GM08714 (cell line): ENCODE results near the gene RAPGEF2.
A peak's percentile ranks its signal among the peaks of the same experiment; 100 is the strongest.
"Not testable (repeated sequence)": the region's sequence is repeated elsewhere in the genome, so short reads cannot be mapped to it uniquely, and the experiment has no call there.

ENCODE experiments used
- H3K4me3 ChIP-seq: fragments of 200-500 bp; sonication (Bioruptor generic); 2 replicates; pipeline ENCODE4 v1.5.1; 2014; ENCODE audit warnings: mild to moderate bottlenecking, low read length, inconsistent platforms
- ZNF274 ChIP-seq: IDR thresholded peaks from 2 replicates; pipeline ENCODE4 v1.6.1; 2012; ENCODE audit warnings: mild to moderate bottlenecking, low read depth, low read length

Gene RAPGEF2

DNA sequence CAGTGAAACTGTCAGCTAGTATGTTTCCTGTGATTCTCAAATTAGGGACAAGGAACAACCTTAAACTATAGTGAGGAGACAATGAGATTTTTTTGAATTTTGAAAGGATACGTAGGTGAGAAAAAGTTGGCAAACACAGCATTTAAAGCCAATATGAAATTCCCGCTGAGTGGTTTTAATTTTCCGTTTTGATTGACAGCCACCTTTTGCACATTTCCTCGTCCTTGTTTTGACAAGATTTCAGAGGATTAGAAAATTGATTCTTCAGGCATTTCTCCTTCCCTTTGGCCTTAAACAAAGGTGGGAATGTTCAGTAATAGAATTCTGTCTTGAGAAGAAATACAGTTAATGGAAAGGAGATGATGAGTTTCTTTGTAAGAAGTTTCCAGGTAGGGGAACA, 52.2 kb downstream of the RAPGEF2 start:
- no peak for TF ChIP-seq ZNF274
- no peak overlapping the region for H3K4me3 ChIP-seq

- TF ChIP-seq ZNF274, result no peak
- H3K4me3 ChIP-seq, result no peak overlapping the region
Observed at GRCh38 chr4:159158083-159158617, 55.3 kb downstream of the RAPGEF2 start.

DNA sequence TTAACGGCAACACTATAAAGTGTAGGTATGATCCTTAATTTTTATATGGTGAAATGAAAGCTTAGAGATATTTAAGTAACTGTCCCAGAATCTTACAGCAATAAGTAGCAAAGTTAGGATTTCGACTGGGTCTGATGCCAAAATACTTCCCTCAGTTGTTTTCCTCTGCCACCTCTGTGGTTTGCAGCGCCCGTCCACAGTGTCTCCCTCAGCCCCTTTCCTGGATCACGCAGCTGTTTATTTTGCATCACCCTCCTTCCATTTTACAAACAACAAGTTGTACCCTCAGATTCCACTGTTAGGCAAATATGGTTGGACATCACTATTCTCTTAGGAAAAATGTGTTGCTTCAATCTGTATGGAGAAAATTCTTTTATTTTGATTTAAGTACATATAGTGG, 56.1 kb downstream of the RAPGEF2 start:
- no peak for TF ChIP-seq ZNF274
- no peak overlapping the region; the same call in 1 of the 2 replicates for H3K4me3 ChIP-seq

DNA sequence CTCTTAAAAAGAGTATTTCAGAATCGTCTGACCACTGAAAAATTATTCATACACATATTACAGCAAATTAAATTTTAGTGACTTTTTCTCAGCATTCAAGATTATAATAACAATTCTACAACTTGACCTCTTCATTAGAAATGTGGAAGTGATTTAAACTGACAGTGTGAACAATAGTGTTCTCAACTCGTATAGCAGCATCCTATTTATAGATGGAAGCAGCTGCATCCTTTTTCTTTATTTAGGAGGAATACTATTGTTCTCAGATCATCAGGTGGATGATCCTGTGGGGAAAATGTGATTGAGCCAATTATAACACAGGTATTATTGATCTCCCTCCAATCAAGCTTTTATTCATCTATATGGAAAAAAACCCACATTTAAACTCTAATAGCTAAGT, 56.7 kb downstream of the RAPGEF2 start:
- H3K4me3 ChIP-seq, result no peak overlapping the region
- TF ChIP-seq ZNF274, result no peak

GRCh38 chr4:159160242-159160641, 57.4 kb downstream of the RAPGEF2 start:
- no peak for TF ChIP-seq ZNF274

GRCh38 chr4:159161436-159161835, 58.6 kb downstream of the RAPGEF2 start:
- not testable (repeated sequence) for H3K4me3 ChIP-seq

More at GRCh38 chr4:159160242-159160641, 57.4 kb downstream of the RAPGEF2 start:
- no peak overlapping the region for H3K4me3 ChIP-seq

DNA sequence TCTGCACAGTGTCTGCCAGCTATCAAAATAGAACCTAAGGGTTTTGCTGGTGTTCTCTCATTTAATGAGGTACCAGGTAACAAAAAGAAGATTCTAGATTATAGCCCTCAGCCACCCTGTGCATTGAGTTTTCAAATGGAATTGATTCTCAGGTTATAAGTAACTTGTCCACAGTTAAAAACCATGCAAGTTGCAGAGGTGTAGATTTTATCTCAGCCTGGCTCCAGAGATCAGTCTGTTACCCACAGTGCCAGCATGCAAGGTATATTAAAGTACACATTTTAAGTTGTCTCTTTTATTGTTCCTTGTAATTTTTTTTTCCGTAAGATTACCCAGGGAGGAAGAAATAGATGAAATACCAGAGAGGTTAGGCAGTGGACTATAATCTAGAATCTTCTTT, 59.7 kb downstream of the RAPGEF2 start:
- TF ChIP-seq ZNF274, result no peak
- no peak overlapping the region for H3K4me3 ChIP-seq

GRCh38 chr4:159163521-159163920, 60.6 kb downstream of the RAPGEF2 start:
- H3K4me3 ChIP-seq, result no peak overlapping the region
- TF ChIP-seq ZNF274, result no peak

- no peak overlapping the region for H3K4me3 ChIP-seq
- TF ChIP-seq ZNF274, result no peak
Observed at GRCh38 chr4:159169404-159170302, 66.8 kb downstream of the RAPGEF2 start.

GRCh38 chr4:159171287-159171686, 68.4 kb downstream of the RAPGEF2 start:
- no peak for TF ChIP-seq ZNF274
- H3K4me3 ChIP-seq, result no peak overlapping the region

GRCh38 chr4:159173886-159174285, 71.0 kb downstream of the RAPGEF2 start:
- H3K4me3 ChIP-seq, result no peak overlapping the region
- no peak for TF ChIP-seq ZNF274

DNA sequence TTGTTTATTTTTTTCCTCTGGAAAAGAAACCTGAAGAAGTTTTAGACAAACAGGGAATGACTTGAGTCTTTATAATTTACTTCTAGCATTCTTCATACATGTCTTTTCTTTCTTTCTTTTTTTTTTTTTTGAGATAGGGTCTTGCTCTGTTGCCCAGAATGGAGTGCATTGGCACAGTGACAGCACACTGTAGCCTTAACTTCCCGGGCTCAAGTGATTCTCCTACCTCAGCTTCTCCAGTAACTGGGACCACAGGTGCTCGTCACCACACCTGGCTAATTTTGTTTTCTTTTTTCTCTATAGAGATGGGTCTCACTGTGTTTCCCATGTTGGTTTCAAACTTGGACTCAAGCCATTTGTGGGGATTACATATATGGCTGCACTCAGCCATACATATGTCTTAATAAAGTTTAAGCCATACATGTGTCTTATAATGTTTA, 71.8 kb downstream of the RAPGEF2 start:
- H3K4me3 ChIP-seq, result no peak overlapping the region; the same call in 1 of the 2 replicates
- TF ChIP-seq ZNF274, result no peak

DNA sequence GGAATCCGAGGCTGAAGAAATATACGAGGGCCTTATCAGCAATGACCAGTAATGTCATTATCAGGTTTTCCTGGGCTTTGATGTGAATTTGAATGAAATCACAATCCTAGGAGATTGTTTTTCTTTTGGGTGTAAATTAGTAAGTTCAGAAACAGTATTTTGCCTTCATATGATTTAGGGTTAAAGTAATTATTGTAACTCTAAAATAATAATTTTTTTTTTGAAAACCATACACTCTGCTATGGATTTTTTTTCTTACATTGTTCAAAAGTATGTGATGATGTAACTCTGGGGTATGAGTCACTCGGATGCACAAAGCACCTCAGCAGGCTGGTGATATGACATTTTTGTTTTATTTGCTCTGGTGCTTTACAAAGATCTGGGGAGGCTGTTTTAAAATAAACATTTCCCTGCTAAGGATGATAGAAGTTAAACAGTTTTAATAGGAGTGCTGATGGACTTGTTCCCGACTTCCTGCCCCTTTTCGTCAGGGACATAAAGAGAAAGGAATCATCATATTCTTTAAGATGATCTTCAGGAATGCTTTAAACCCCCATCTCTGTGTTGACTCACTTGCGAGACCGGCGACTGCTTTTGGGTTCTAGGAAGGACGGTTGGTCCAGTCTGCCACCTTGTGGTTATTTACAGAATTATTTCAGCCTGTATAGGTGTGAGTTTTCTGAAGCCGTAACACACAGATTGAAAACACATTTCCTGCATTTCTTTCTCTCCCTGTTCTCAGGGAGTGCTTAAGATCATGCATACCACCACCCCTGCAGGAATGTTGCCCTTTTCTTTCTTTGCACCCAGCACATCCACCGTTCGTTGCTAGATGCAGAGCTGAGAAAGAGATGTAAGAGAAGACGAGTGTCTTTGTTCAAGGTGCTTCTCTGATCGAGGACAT, 72.5 kb downstream of the RAPGEF2 start:
- TF ChIP-seq ZNF274, result no peak
- peak overlapping the region; percentile 38 for H3K4me3 ChIP-seq

DNA sequence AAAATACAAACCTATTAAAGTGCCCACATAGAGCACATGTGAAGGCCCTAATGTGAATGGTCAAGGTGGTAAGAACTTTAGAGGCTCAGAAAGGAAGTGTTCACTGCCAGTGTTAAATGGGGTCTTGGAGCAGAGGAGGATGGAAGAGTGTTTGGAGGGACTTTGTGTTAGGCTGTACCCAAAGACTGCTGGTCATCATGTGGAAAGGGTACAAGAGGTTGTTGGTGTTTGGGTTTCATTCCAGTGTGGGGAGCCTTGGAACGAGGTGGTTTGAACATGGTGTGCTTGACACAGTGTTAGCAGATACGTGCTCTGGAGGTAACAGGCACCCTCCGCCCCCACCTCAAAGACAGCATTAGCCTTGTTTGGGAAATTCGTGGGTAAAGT, 73.1 kb downstream of the RAPGEF2 start:
- H3K4me3 ChIP-seq, result peak overlapping the region; percentile 38; the same call in 1 of the 2 replicates
- no peak for TF ChIP-seq ZNF274
